ENCODE data around the gene TBX18.

Gene TBX18

GRCh38 chr6:84798257-84798656 is 33.9 kb upstream of the TBX18 start:
- no peaks in the 10 kb centered on the region for H3K9me3 ChIP-seq (ENCODE audit: insufficient read depth, low read length)
- TF ChIP-seq ZNF274 (IDR thresholded peaks at IDR 0.05; ENCODE audit: low read depth, low read length) (no peak), YY1 (IDR thresholded peaks at IDR 0.05; ENCODE audit: insufficient read depth, insufficient read length) (no peak), SUZ12 (IDR thresholded peaks at IDR 0.05; ENCODE audit: extremely low read depth, insufficient read depth, insufficient read length) (no peak)
- H3K4me3 ChIP-seq (ENCODE audit: insufficient read length, low read depth), result no peak overlapping the region
- no peaks in the 10 kb centered on the region for H3K4me1 ChIP-seq (ENCODE audit: insufficient read depth, insufficient read length)
- H3K9ac ChIP-seq (ENCODE audit: insufficient read length, low read depth), result no peak overlapping the region
- no peaks in the 10 kb centered on the region for H3K36me3 ChIP-seq (ENCODE audit: insufficient read depth, insufficient read length, low read length)
- DNase-seq (ENCODE audit: low read depth, low spot score), result no peak
- no peaks in the 10 kb centered on the region for H3K27me3 ChIP-seq (ENCODE audit: insufficient read depth, insufficient read length)

GRCh38 chr6:84796343-84796742 is 31.9 kb upstream of the TBX18 start:
- Histone ChIP-seq H3K9me3 (ENCODE audit: insufficient read depth, low read length) (no peaks in the 10 kb centered on the region), H3K36me3 (ENCODE audit: insufficient read depth, insufficient read length, low read length) (no peaks in the 10 kb centered on the region), H3K9ac (ENCODE audit: insufficient read length, low read depth) (no peak overlapping the region), H3K27me3 (ENCODE audit: insufficient read depth, insufficient read length) (no peaks in the 10 kb centered on the region), H3K4me1 (ENCODE audit: insufficient read depth, insufficient read length) (no peaks in the 10 kb centered on the region), H3K4me3 (ENCODE audit: insufficient read length, low read depth) (no peak overlapping the region)
- no peak for DNase-seq (ENCODE audit: low read depth, low spot score)
- no peak for TF ChIP-seq SUZ12 (IDR thresholded peaks at IDR 0.05; ENCODE audit: extremely low read depth, insufficient read depth, insufficient read length)
- no peak for TF ChIP-seq ZNF274 (IDR thresholded peaks at IDR 0.05; ENCODE audit: low read depth, low read length)
- TF ChIP-seq YY1 (IDR thresholded peaks at IDR 0.05; ENCODE audit: insufficient read depth, insufficient read length), result no peak

GRCh38 chr6:84791927-84792326 is 27.5 kb upstream of the TBX18 start:
- Histone ChIP-seq H3K27me3 (ENCODE audit: insufficient read depth, insufficient read length) (no peaks in the 10 kb centered on the region), H3K4me1 (ENCODE audit: insufficient read depth, insufficient read length) (no peaks in the 10 kb centered on the region), H3K36me3 (ENCODE audit: insufficient read depth, insufficient read length, low read length) (no peaks in the 10 kb centered on the region), H3K4me3 (ENCODE audit: insufficient read length, low read depth) (no peak overlapping the region), H3K9ac (ENCODE audit: insufficient read length, low read depth) (no peak overlapping the region), H3K9me3 (ENCODE audit: insufficient read depth, low read length) (no peaks in the 10 kb centered on the region)
- DNase-seq (ENCODE audit: low read depth, low spot score), result no peak
- TF ChIP-seq YY1 (IDR thresholded peaks at IDR 0.05; ENCODE audit: insufficient read depth, insufficient read length), result no peak
- TF ChIP-seq SUZ12 (IDR thresholded peaks at IDR 0.05; ENCODE audit: extremely low read depth, insufficient read depth, insufficient read length), result no peak
- TF ChIP-seq ZNF274 (IDR thresholded peaks at IDR 0.05; ENCODE audit: low read depth, low read length), result no peak

GRCh38 chr6:84791233-84791632 is 26.8 kb upstream of the TBX18 start:
- Histone ChIP-seq H3K4me1 (ENCODE audit: insufficient read depth, insufficient read length) (no peaks in the 10 kb centered on the region), H3K27me3 (ENCODE audit: insufficient read depth, insufficient read length) (no peaks in the 10 kb centered on the region), H3K9me3 (ENCODE audit: insufficient read depth, low read length) (no peaks in the 10 kb centered on the region), H3K36me3 (ENCODE audit: insufficient read depth, insufficient read length, low read length) (no peaks in the 10 kb centered on the region), H3K9ac (ENCODE audit: insufficient read length, low read depth) (no peak overlapping the region), H3K4me3 (ENCODE audit: insufficient read length, low read depth) (no peak overlapping the region)
- TF ChIP-seq YY1 (IDR thresholded peaks at IDR 0.05; ENCODE audit: insufficient read depth, insufficient read length), result no peak
- DNase-seq (ENCODE audit: low read depth, low spot score), result no peak

- Histone ChIP-seq H3K27me3 (ENCODE audit: insufficient read depth, insufficient read length) (no peaks in the 10 kb centered on the region), H3K9ac (ENCODE audit: insufficient read length, low read depth) (no peak overlapping the region), H3K4me3 (ENCODE audit: insufficient read length, low read depth) (no peak overlapping the region), H3K4me1 (ENCODE audit: insufficient read depth, insufficient read length) (no peaks in the 10 kb centered on the region), H3K9me3 (ENCODE audit: insufficient read depth, low read length) (no peaks in the 10 kb centered on the region), H3K36me3 (ENCODE audit: insufficient read depth, insufficient read length, low read length) (no peaks in the 10 kb centered on the region)
- DNase-seq (ENCODE audit: low read depth, low spot score), result no peak
- no peak for TF ChIP-seq SUZ12 (IDR thresholded peaks at IDR 0.05; ENCODE audit: extremely low read depth, insufficient read depth, insufficient read length)
- TF ChIP-seq ZNF274 (IDR thresholded peaks at IDR 0.05; ENCODE audit: low read depth, low read length), result no peak
Measured at GRCh38 chr6:84789170-84789569, 24.8 kb upstream of the TBX18 start.

GRCh38 chr6:84788689-84789088 is 24.3 kb upstream of the TBX18 start:
- TF ChIP-seq YY1 (IDR thresholded peaks at IDR 0.05; ENCODE audit: insufficient read depth, insufficient read length) (no peak), SUZ12 (IDR thresholded peaks at IDR 0.05; ENCODE audit: extremely low read depth, insufficient read depth, insufficient read length) (no peak), ZNF274 (IDR thresholded peaks at IDR 0.05; ENCODE audit: low read depth, low read length) (no peak)
- H3K4me1 ChIP-seq (ENCODE audit: insufficient read depth, insufficient read length), result no peaks in the 10 kb centered on the region
- DNase-seq (ENCODE audit: low read depth, low spot score), result no peak
- no peaks in the 10 kb centered on the region for H3K9me3 ChIP-seq (ENCODE audit: insufficient read depth, low read length)
- H3K36me3 ChIP-seq (ENCODE audit: insufficient read depth, insufficient read length, low read length), result no peaks in the 10 kb centered on the region
- H3K27me3 ChIP-seq (ENCODE audit: insufficient read depth, insufficient read length), result no peaks in the 10 kb centered on the region
- H3K9ac ChIP-seq (ENCODE audit: insufficient read length, low read depth), result no peak overlapping the region
- H3K4me3 ChIP-seq (ENCODE audit: insufficient read length, low read depth), result no peak overlapping the region

- DNase-seq (ENCODE audit: low read depth, low spot score), result no peak
- no peaks in the 10 kb centered on the region for H3K4me1 ChIP-seq (ENCODE audit: insufficient read depth, insufficient read length)
Measured at GRCh38 chr6:84785671-84786070, 21.3 kb upstream of the TBX18 start.

GRCh38 chr6:84779917-84780316 is 15.5 kb upstream of the TBX18 start:
- Histone ChIP-seq H3K4me3 (ENCODE audit: insufficient read length, low read depth) (no peak overlapping the region), H3K4me1 (ENCODE audit: insufficient read depth, insufficient read length) (no peaks in the 10 kb centered on the region), H3K9ac (ENCODE audit: insufficient read length, low read depth) (no peak overlapping the region), H3K36me3 (ENCODE audit: insufficient read depth, insufficient read length, low read length) (no peaks in the 10 kb centered on the region), H3K9me3 (ENCODE audit: insufficient read depth, low read length) (no peaks in the 10 kb centered on the region), H3K27me3 (ENCODE audit: insufficient read depth, insufficient read length) (peaks cover 34% of the 10 kb centered on the region)
- TF ChIP-seq SUZ12 (IDR thresholded peaks at IDR 0.05; ENCODE audit: extremely low read depth, insufficient read depth, insufficient read length) (no peak), YY1 (IDR thresholded peaks at IDR 0.05; ENCODE audit: insufficient read depth, insufficient read length) (no peak), ZNF274 (IDR thresholded peaks at IDR 0.05; ENCODE audit: low read depth, low read length) (no peak)
- DNase-seq (ENCODE audit: low read depth, low spot score), result no peak

More at GRCh38 chr6:84785671-84786070, 21.3 kb upstream of the TBX18 start:
- Histone ChIP-seq H3K4me3 (ENCODE audit: insufficient read length, low read depth) (no peak overlapping the region), H3K9me3 (ENCODE audit: insufficient read depth, low read length) (no peaks in the 10 kb centered on the region), H3K36me3 (ENCODE audit: insufficient read depth, insufficient read length, low read length) (no peaks in the 10 kb centered on the region), H3K27me3 (ENCODE audit: insufficient read depth, insufficient read length) (no peaks in the 10 kb centered on the region), H3K9ac (ENCODE audit: insufficient read length, low read depth) (no peak overlapping the region)
- TF ChIP-seq SUZ12 (IDR thresholded peaks at IDR 0.05; ENCODE audit: extremely low read depth, insufficient read depth, insufficient read length) (no peak), ZNF274 (IDR thresholded peaks at IDR 0.05; ENCODE audit: low read depth, low read length) (no peak), YY1 (IDR thresholded peaks at IDR 0.05; ENCODE audit: insufficient read depth, insufficient read length) (no peak)
